ENCODE data around the gene HRH1. TPM values are rescaled to one million over a fixed set of nuclear protein-coding genes. Genes with fewer than 3 reads are reported as not detected.
A peak's percentile ranks its signal among the peaks of the same experiment; 100 is the strongest.

HRH1 gene
- total RNA-seq, 1 donor = 20.6 TPM

DNA sequence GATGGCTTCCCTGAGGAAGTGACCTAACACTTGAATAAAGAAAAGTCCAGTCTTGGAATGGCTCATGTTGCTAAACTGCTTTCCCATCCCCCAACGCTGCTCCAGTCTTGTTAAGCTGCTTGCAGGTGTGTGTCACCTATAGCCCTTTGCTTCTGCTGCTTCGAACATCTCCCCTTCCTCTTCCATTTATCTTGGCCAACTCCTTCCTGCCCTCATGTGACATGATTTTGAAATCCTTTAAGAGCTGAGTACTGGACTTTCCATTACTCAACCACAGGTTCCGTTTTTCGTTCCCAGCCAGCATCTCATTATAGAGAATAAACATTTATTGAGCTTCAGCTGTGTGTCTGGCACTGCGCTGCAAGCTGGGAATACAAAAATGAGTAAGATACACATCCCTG lies 119.6 kb downstream of the HRH1 start:
- TF ChIP-seq, protein P1, sequence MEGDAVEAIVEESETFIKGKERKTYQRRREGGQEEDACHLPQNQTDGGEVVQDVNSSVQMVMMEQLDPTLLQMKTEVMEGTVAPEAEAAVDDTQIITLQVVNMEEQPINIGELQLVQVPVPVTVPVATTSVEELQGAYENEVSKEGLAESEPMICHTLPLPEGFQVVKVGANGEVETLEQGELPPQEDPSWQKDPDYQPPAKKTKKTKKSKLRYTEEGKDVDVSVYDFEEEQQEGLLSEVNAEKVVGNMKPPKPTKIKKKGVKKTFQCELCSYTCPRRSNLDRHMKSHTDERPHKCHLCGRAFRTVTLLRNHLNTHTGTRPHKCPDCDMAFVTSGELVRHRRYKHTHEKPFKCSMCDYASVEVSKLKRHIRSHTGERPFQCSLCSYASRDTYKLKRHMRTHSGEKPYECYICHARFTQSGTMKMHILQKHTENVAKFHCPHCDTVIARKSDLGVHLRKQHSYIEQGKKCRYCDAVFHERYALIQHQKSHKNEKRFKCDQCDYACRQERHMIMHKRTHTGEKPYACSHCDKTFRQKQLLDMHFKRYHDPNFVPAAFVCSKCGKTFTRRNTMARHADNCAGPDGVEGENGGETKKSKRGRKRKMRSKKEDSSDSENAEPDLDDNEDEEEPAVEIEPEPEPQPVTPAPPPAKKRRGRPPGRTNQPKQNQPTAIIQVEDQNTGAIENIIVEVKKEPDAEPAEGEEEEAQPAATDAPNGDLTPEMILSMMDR (IDR thresholded peaks at IDR 0.05; ENCODE audit: insufficient read depth, low read length) = no peak
- DNase-seq (ENCODE audit: low read depth) = no peak
- H3K4me3 ChIP-seq (ENCODE audit: low read depth, low read length) = no peak overlapping the region

GRCh38 chr3:11274566-11275142 lies 120.4 kb downstream of the HRH1 start:
- no peak for DNase-seq (ENCODE audit: low read depth)
- TF ChIP-seq, protein P1 (IDR thresholded peaks at IDR 0.05; ENCODE audit: insufficient read depth, low read length) = no peak
- H3K4me3 ChIP-seq (ENCODE audit: low read depth, low read length) = no peak overlapping the region

DNA sequence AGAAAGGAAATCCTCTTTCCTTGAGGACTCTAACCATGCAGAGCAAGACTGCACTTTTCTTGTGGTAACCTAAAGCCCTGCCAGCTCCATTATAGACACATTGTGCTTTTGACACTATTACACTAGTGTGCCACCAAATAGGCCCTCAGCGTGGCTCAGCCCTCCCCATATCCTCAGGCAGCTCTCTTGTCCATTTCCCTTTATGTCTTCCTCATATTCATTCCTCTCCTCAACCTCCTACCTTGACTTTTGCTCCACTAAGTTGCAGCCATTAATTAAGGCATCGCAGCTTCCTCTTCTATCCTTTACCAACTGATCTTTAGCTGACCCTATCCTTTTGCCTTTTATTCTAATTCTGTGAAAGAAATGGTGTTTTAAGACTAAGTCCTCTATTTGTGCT lies 121.6 kb downstream of the HRH1 start:
- no peak for DNase-seq (ENCODE audit: low read depth)
- no peak overlapping the region for H3K4me3 ChIP-seq (ENCODE audit: low read depth, low read length)
- TF ChIP-seq, protein P1 (IDR thresholded peaks at IDR 0.05; ENCODE audit: insufficient read depth, low read length) = no peak

DNA sequence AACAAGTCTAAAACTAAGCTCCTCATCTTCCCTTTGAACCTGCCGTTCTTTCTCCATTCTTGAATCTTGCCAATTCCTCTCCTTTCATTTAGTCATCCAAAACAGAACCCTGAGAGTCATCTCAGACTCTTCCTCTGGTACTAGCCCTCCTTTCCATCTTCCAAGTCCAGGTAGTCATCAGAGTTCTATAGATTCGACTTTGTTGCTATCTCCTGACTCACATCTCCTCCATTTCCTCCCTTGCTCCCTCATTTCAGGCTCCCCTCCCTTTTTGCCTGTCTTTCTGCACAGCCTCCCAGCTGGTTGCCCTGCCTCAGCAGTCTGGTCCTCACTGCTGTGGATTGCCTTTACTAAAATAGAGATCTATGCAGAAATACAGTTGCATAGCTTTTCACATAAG lies 122.6 kb downstream of the HRH1 start:
- TF ChIP-seq, protein P1 (IDR thresholded peaks at IDR 0.05; ENCODE audit: insufficient read depth, low read length) = no peak
- H3K4me3 ChIP-seq (ENCODE audit: low read depth, low read length) = no peak overlapping the region
- DNase-seq (ENCODE audit: low read depth) = no peak

DNA sequence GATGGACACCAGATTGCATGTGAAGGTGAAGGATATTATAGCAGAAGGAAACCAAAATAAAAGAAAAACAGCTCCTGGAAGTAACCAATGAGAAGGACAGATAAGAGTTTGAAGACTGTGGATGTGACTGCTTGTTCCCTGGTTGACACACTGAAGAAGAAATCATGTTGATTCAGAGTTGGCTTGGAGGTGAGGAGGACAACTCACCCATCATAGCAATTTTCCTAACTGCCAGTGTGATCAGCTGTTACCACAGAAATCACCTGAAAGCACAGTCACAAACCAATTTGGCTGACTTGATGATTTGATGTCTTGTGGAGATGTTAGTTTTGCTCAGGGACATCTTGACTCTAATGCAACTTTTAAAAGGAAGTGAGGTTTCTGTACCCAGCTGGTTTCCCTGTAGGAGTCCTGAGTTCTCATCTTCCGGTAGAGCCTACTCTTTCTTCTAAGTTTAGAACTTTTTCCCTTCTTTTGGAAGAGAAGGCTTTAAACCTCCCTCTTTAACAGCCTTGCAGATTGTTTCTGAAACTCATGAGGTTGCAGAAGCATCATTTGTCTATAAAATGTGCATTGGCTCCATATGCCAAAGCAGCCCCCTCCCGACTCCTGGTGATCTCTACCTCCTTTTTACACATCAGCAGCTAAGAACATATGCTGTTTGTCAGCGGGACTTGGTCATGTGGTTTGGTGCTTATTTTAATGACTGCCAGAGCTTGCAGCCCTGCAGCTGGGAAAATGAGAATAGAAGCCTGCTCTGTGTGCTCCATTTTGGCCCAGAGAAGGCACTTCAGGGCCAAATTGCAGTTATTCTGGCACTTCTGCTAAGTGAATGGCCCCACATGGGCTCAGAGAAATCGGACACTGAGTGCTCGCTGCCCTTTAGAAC lies 128.2 kb downstream of the HRH1 start:
- DNase-seq (ENCODE audit: low read depth) = peak; percentile 73
- TF ChIP-seq, protein P1 (IDR thresholded peaks at IDR 0.05; ENCODE audit: insufficient read depth, low read length) = no peak
- H3K4me3 ChIP-seq (ENCODE audit: low read depth, low read length) = no peak overlapping the region

DNA sequence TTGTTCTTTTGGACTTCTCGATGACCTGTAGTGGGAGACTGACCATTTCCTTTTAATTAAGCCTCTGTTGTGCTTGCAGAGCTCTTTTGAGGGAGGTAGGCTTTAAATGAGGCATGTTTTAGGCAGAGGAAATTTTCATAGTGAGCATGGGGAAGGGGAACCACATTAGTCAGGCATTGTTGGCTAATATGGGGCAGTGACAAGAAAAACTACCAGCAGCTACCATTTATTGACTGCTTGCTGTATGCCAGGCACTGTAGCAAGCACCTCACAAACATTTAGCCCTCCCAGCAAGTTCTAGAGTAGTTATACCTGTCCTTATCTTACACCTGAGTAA lies 128.8 kb downstream of the HRH1 start:
- no peak for DNase-seq (ENCODE audit: low read depth)
- H3K4me3 ChIP-seq (ENCODE audit: low read depth, low read length) = no peak overlapping the region
- TF ChIP-seq, protein P1 (IDR thresholded peaks at IDR 0.05; ENCODE audit: insufficient read depth, low read length) = no peak

Measured in fibroblast of the aortic adventitia (primary cell).